Suppressor macrophage treated with lipopolysaccharide for 1 hour (primary cell): ENCODE data around the gene GOLGA2.
A peak's percentile ranks its signal among the peaks of the same experiment; 100 is the strongest.
"Not testable (repeated sequence)": the region's sequence is repeated elsewhere in the genome, so short reads cannot be mapped to it uniquely, and the experiment has no call there.

ENCODE experiments used
- DNase-seq, 3 donors: peaks; one replicate each; pipeline ENCODE4 v3.0.0-alpha.2; 2020 to 2022

Gene GOLGA2

DNA sequence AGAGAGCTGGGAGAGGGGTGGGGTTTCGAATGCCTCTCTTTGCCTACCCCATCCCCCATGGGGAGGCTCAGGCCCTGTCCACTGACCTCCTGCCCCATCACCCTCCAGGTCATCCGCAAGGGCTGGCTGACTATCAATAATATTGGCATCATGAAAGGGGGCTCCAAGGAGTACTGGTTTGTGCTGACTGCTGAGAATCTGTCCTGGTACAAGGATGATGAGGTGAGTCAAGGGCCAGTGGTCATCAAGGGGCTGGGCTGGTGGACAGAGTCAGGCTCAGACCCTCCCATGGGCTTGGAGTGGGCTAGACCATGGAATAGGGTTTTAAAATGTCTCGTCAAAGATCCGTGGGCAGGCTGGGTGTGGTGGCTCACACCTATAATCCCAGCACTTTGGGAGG lies 33.7 kb downstream of the GOLGA2 start:
- DNase-seq = no peak

DNA sequence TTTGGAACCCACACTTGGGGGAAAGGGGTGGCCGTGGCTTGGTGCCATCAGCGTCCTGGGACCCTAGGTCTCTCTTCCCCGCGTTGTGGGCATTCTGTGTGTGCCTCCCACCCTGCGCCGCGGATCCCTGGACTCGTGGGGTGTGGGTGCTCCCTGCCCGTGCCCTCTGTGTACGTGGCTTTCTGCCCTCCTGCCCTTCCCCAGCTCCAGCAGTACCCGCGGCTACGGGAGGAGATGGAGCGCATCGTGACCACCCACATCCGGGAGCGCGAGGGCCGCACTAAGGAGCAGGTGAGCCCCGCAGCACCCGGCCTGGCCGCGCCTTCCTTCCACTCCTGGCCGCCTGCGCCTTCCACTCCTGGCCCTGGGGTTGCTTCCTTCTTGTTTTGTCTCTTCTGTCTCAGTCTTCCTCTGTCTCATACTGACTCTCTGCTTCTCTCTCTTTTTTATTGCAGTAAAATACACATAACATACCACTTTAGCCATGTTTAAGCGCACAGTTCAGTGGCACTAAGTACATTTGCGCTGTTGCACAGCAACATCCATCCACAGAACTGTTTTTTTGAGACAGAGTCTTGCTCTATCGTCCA lies 41.9 kb downstream of the GOLGA2 start:
- no peak for DNase-seq

DNA sequence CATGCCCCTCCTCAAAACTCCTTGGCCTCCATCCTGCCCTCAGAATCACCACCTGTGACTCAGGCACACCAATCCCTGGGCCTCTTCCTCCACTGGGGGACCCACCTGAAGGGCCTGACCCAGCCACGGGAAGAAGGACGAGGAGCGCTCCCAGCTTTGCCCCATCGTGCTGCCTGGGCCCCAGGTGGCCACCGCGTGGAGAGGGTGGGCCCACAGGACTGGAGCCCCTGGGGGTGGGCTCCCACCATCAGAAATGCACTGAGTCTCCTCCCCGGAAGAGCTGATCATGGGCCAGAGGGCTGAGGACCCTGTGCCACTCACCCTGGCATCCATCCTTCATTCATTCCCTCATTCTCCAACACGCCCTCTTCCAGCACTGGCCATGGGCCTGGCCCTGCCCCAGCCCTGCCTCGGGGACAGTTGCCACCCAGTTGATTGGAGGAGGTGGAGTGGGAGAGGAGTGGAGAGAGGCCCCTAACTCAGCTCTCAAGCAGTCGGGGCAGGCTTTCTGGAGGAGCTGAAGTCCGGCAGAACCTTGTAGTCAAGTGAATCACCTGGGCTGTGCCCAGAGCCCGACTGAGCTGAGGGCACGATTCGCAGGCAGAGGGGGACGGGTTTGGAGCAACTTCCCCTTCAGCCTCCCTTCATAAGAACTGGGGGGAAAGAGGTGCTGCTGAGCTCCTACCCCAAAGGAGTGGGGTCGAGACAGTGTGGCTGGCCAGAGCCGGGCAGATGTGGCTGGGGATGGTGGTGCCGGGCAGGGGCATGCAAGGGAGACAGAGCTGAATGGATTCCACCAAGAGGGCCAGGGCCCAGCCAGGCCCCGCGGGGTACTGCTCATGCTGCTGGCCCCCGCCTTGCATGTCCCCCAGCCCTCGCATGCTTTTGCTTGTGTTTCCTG lies 43.0 kb downstream of the GOLGA2 start:
- no peak for DNase-seq

DNA sequence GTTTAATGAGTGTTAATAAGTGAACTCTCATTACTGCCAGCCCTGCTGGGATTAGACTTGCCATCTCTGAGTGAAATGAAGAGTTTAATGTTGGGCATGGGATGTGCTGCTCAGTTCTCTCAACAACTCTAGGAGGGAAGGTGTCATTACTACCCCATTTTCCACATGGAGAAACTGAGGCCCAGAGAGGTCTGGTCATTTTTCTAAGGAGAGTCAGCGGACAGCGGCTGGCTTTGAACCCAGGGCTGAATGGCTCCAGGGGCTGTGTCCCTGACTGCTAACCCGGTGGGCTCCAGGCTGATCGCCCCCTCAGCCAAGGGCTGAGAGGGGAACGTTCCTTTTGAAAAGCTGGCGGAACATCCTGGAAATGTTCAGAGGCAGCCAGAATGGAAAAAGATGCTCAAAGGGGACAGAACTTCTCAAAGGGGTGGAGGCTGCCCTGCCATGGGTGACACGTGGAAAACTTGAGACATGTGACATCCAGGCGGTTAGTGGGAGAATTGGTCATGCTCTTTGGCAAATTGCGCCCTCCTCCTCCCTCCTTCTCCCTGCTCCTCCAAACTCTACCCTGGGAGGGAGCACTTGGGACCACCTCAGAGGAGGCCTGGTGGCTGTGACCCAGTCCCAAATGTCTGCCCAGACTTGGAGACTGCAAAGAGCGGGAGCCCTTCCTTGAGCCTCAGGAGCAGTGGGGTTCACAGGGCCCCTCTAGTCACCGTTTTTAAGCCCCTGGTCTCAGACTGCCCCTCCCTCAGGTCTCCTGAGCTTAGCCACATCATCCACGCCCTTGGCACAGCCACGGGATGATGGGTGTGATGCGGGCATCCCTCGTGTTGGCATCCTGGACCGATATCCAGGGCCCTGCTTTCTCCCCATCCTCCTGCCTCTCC lies 43.9 kb downstream of the GOLGA2 start:
- no peak for DNase-seq

DNA sequence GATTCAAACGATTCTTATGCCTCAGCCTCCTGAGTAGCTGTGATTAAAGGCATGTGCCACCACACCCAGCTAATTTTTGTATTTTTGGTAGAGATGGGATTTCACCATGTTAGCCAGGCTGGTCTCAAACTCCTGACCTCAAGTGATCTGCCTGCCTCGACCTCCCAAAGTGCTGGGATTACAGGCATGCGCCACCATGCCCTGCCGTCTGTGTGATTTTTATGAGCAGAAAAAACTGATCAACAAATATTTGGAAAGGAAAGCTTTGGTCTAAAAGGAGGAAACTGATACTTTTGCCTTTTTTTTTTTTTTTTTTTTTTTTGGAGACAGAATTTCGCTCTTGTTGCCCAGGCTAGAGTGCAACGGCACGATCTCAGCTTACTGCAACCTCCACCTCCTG lies 44.9 kb downstream of the GOLGA2 start:
- DNase-seq = not testable (repeated sequence)

DNA sequence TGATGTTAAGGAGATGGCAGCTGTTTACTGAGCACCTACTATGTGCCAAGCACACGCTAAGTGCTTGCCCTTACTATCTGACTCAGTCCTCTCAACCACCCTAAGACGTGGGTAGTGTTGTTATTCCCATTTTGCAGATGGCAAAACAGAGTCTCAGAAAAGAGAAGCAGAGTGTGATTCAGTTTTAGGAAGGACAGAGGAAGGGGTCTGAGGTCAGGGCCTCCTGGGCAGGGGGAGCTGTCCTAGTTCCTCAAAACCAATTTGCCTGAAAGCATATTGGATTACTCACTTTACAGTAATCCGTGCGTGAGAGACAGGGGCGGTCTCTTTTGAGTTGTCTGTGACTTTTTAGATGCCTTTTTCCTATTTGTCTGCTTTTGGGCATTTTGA lies 49.4 kb downstream of the GOLGA2 start:
- peak; percentile 69 to 81 (median 74) for DNase-seq

DNA sequence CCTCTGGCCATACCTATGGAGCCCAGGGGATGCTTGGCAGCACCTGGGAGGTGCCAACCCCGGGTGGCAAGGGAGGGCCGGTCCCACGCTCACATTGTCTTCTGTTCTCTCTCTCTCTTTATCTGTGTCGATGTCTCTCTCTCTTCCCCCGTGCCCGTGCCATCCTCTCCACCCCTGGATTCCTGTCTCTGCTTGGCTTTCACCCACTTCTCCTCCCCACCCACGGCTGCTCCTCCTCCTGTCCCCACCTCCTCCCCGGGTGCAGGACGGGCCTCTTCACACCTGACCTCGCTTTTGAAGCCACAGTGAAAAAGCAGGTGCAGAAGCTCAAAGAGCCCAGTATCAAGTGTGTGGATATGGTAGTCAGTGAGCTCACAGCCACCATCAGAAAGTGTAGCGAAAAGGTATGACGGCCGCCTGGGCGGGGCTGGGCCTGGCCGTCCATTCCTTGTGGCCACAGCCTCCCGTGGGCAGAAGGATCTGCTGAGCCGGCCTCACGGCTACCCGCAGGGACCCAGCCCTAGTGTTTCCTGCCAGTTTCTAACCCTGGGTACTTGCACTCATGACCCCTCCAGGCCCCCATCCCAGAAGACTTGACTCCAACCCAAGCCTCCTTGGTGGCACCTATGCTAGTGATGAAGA lies 49.9 kb downstream of the GOLGA2 start:
- no peak for DNase-seq

DNA sequence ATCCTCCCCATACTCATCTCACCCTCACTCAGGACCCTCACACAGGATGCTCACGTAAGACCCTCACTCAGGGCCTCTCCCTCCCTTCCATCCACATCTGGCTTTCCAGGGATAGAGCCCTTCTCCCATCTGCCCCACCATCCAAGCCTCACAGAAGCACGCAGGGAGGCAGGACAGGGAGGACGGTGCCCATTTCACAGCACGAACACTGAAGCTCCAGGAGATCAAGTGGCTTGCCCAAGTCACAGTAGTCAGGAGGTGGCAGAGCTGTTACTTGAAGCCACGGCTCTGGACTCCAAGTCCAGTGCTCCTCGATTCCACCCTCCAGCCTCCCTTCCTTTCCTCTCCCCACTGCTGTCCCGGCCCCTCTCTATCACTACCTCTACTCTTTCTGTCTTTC lies 50.9 kb downstream of the GOLGA2 start:
- no peak for DNase-seq

DNA sequence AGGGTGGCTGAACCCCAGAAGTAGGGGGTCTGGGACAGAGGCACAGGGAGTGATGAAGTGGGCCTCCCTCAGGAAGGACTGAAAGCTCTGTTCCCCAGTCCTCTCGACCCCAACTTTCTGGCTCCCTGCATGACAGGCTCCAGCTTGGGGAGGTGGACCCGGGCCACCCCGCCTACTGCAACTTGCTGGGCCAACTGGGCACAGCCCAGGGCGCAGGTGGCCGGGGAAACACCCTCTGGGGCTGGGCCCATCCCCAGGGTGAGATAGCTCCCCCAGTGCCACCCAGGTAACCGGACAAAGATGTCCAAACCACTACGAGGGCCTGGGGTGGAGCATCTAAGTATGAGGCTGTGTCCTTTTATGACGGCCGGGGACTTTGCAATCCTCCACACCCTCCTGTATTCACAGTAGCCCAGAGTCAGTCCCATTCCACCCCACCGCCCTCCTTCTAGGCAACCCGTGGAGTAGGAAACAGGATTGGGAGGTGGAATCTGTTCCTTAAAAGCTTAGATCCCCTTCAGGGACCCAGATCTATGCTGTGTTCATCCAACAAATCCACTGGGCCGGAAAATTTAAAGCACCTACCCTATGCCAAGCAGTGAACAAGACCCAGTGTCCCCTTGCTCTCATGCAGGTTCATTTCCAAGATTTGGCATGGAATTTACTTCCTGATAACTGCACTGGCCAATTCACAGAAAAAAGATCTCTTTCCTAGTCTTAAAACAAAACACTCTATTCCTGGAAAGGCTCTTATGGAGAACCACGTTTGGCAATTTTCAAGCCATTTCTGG lies 52.7 kb downstream of the GOLGA2 start:
- DNase-seq = no peak

DNA sequence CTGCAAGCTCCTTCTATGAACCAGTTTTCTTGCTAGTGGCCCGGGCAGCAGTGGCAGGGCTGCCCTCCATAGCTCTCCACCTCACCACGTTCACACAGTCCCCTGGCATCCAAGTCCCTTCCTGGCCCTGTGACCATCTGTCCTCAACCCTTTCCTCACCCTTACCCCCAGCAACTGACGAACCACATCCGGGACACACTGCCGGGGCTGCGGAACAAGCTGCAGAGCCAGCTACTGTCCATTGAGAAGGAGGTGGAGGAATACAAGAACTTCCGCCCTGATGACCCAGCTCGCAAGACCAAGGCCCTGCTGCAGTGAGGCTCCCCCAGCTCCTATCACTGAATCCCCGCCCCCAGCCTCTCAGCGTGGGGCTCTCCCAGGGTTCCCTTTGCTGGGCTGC lies 53.8 kb downstream of the GOLGA2 start:
- no peak for DNase-seq

DNA sequence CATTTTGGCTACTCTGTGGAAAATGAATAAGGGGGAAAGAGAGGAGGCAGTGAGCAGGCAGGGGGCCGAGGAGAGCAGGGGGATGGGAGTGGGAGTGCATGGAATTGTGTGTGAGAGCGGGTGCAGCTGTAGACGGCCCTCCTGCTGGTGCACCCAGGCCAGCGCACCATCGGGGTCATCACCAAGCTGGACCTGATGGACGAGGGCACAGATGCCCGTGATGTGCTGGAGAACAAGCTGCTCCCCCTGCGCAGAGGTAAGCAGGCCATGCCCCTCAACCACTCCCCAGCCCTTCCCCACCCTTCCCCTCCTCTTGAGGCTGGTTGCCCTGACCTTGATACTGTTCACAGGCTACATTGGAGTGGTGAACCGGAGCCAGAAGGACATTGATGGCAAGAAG lies 56.0 kb downstream of the GOLGA2 start:
- no peak for DNase-seq

DNA sequence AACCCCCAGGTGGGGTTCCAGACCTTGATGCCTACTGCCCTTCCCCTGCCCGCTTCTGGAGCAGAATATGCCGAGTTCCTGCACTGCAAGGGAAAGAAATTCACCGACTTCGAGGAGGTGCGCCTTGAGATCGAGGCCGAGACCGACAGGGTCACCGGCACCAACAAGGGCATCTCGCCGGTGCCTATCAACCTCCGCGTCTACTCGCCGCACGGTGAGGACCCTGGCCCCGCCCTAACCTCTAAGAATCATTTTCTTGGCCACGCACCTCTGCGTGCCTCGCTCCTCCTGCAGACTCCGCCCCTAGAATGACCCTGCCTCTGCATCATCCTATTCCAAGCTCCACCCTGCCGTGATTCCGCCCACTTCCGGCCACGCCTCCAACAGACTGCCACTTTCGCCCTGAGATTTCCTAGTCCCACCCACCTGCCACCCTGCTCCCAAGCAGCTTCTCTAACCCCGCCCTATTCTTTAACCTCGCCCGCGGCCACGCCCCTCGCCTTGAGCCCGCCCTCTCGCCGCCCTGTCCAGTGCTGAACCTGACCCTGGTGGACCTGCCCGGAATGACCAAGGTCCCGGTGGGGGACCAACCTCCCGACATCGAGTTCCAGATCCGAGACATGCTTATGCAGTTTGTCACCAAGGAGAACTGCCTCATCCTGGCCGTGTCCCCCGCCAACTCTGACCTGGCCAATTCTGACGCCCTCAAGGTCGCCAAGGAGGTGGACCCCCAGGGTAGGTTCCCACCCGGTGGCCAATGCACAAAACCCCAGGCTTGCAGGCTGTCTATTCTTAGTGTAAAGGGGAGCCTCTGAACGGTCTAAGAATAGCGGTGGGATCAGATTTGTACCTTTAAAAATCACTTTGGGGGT lies 57.1 kb downstream of the GOLGA2 start:
- DNase-seq = peak; percentile 97 to 98 (median 97)

DNA sequence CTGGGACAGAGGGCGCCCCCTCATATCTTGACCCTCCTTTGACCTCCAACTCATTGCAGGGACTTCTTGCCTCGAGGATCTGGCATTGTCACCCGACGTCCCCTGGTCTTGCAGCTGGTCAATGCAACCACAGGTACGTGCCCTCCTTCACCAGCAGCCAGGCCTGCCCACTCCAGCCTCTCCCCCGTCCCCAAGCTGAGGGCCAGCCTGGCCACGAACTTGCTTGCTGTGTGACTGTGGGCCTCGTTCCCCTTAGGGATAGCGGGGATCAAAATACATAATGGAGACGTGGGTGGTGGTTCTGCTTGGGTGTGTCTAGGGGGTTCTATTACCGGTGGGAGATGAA lies 57.7 kb downstream of the GOLGA2 start:
- DNase-seq = no peak

DNA sequence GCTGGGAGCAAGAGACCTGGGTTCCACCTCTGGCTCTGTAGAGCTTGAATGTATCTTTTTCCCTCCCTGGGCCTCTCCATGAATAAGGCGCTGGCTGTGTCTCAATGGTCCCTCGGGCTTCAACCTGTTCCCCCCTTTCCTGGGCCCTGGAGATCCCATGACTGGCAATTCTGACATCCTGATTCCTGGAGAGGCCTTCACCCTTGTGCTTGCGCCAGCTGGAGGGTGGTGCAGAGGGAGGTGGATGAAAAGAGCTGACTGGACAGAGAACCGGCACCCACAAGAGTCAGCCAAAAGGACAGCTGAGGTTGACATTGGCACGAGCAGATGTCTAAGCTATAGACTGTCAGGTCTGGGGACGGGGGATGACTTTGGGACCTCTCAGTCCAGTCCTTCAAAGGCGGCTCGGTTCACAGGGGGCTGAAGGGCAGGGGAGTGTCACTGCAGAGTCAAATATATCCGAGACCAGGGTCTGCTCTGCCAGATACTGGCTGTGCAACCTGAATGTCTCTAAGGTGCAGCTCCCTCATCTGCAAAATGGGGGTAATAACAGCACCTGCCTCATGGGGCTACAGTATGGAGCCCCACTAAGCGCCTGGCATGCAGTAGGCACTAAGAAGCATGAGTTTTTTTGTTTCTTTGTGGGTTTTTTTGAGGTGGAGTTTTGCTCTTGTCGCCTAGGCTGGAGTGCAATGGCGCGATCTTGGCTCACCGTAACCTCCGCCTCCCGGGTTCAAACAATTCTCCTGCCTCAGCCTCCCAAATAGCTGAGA lies 58.8 kb downstream of the GOLGA2 start:
- no peak for DNase-seq

DNA sequence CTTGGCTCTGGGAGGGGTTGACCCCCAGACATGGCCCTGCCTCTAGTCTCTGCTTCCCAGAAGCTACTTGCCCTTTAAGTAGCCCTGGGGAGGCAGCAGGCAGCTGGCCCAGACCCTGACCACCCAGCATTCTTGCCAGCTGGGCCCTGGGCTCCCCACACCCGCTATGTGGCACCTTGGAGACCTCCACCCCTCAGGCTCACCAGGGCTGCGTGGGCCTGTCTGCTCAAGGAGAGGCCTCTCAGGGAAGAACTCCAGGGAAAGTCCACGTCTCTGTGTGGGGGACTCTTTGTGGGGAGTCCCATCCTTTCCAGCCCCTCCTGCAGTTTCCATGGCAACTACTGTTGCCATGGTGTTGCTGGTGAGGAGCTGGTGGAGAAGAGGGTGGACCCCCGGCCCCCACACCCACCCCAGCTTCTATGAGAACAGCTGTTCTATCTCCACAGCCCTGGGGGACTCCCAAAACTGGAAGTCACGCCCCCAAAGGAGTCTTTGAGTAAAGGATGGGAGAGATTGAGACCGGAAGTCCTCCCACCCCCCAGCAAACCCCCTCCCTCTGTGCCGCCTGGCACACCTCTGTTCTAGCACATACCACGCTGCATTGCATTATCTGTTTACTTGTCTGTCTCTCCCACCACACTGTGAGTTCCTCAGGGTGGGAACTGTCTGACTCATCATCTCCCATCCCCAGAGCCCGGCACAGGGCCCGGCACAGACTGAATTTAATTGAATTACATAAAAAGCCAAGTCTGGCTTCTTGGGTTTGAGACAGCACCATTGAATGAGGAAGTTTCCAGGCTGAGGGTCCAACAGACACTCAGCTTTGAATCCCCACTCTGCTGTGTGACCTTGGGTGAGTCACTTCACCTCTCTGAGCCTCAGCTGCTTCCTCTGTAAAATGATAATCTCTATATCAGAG lies 60.1 kb downstream of the GOLGA2 start:
- DNase-seq = peak in 2 of 3 donors; percentile 17 to 21

DNA sequence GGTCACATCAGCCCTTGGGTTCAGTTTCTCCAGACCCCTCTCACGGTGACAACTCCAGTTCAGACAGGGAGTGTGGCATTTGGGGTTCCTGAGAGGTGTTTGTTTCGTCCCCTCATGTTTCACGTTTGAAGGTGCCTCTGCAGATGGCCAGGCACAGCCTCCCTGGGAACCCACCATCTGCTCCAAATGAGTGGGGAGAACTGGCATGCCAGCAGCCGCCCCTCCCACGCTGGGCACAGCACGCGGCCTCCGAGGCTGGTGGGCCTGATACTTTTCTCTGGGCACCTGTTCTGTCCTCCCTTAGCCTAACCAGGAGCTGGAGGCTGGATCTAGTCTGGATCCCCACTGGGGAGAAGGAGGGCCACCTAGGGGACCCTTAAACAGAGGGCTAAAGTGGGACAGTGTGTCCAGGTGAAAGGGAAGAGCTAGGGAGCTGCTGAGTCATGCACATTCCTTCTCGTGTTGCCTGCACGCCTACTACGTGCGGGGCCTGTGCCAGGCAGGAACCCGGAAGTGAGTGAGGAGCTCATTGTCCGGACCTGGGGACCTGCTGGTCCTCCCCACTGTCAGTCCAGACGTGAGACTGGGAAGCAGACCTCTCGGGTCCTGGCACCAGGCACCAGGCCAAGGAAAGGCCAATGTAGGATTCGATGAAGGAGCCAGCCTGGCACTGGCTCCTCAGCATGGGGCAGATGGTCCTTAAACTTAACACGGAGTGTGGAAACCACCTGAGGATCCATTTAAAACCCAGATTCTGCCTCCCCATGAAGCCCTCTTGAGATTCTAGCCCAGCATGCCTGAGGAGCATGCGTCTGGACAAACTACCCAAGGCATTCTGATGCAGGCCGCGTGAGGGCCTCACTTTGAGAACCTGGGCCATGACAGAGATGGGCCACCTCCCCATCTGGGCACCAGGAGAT lies 61.0 kb downstream of the GOLGA2 start:
- no peak for DNase-seq

DNA sequence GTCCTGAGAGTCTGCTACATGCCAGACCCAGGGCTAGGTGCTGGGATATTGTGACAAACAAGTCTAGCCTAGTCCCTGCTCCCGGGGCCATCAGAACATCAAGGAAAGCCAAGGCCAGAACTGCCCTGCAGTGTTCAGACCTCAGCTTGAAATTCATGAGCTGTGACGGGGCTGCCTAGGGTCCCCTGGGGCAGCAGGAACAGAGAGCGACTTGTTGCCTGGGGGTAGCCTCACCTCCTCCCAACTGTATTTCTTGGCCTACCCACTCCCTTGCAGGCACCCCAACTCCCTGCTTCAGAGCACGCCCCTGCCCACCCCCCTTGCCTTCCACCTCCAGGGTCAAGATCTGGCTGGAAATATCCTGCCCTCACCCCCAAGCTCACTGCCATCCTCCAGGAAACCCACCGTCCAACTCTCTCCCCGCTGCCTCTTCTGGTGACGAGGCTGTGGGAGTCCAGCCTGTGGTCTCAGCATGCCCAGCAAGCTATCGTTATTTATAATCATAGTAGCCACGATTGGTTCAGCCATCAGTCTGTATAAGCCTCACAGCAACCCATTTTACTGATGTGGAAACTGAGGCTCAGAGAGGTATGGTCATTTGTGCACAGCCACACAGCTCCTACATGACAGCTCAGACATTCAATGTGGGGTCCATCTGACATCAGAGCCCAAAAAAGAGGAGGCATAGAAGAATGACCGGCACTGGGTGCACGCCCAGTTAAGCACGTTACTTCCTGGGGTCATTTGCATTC lies 61.9 kb downstream of the GOLGA2 start:
- DNase-seq = no peak

DNA sequence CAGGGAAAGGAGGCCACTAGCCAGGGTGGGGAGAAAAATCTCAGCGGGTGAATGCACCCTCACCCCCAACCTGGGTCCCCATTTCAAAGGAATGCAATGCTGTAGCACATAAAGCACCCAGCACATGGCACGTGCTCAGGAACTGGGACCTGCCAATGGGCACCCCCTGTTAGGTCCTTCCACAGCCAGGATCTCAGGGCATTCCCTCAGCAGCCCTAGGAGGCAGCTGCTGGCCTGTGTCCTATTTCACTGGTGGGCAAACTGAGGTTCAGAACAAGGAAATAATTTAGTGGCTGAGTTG lies 63.9 kb downstream of the GOLGA2 start:
- no peak for DNase-seq
